NCI-H146 treated with DMSO at 0.1 percent for 48 hours (cell line): ENCODE results near the gene BCL2.
"Not testable (repeated sequence)": the region's sequence is repeated elsewhere in the genome, so short reads cannot be mapped to it uniquely, and the experiment has no call there.

Source experiments
- DNase-seq: peaks from one replicate; lab custom pipeline; 2025; ENCODE audit not compliant: unreplicated experiment; lab: John Stamatoyannopoulos, UW

BCL2 gene

GRCh38 chr18:63319383-63320122, at the start of gene BCL2:
BCL2 (minus strand) TSS chr18:63319769.
- peak; percentile 61 for DNase-seq

DNA sequence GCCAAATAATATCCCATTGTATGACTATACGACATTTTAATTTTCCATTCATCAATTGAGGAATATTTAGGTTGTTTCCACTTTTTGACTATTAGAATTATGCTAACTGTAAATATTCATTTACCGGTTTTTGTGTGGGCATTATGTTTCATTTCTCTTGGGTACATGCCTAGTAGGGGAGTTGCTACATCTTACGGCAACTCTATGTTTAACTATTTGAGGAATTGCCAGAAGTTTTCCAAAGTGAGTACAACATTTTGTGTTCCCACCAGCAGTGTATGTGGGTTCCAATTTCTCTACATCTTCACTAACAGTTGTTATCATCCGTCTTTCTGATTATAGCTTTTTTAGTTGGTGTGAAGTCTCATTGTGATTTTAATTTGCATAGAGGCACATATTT, 49.0 kb upstream of the BCL2 start:
- DNase-seq, result no peak

DNA sequence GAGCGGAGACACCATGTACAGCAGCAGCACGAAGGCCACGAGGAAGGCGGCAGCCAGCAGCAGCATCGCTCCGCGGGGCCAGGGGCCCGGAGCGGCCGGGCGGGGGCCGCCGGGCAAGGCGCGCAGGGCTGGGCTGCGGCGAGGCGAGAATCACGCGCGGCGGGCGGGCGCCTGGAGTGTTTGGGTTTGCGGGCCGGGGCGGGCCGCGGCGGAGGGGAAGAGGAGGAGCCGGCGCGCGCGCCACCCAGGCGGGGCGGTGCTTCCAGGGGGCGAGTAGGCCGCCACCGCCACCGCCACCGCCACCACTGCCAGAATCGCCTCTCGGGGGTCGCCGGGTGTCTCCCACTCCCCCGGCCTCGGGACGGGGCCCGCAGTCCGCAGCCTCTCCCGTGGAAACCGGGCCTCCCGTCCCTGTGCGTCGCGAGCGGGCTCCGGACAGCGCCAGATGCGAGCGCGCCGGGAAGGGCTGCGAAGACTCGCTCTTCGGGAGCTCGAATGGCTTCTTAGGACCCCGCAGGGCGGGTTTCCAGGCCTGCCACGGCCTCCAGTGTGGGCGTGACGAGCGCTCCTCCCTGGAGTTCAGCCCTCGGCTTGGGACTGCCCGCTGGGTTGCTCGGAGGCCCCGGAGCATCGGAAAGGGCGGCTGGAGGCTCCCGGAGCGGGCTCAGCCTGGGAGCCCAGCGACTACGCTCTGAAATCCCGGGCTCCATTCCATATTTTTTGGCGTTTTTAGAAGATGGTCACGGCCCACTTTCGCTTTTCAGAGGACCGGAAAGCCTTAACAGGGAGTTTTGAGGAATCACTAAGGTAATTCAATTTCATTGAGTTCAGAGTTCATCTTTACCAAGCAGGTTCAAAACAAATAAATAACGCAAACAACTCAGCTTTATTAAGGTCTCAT, 47.7 kb upstream of the BCL2 start, which contains the start of gene KDSR:
KDSR (minus strand) TSS at position 154 of the 901 bp plus-strand sequence; CDS start at position 66, 88 bp downstream.
- peak; percentile 99 for DNase-seq

GRCh38 chr18:63366213-63367052, 46.9 kb upstream of the BCL2 start:
- DNase-seq, result peak; percentile 49

GRCh38 chr18:63365876-63366212, 46.3 kb upstream of the BCL2 start:
- DNase-seq, result no peak

GRCh38 chr18:63363951-63364350, 44.4 kb upstream of the BCL2 start:
- no peak for DNase-seq

- not testable (repeated sequence) for DNase-seq
Observed at GRCh38 chr18:63363420-63363819, 43.9 kb upstream of the BCL2 start.

DNA sequence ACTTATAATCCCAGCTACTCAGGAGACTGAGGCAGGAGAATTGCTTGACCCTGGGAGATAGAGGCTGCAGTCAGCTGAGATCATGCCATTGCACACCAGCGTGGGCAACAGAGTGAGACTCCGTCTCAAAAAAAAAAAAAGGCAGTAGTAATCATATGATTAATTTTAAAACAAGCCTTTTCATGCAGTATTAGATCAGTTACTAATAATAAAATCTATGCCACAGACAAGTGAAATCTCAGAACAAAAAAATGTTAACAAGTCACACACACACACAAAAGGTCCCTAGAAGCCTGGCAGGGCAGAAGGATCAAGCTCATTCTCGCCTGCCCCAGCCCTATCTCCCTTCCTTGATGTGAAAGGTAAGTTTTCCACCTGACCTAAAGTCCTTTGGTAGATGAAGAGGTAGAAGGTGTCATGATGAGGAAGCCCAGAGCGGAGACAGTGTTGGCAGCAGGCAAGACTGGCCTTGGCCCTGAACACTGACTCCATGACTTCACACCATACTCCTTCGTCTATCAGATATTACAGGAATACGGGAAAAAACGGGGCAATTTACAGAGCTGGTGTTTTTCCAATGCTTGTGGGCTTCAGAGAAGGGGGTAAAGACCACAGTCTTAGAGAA, 36.8 kb upstream of the BCL2 start:
- no peak for DNase-seq

DNA sequence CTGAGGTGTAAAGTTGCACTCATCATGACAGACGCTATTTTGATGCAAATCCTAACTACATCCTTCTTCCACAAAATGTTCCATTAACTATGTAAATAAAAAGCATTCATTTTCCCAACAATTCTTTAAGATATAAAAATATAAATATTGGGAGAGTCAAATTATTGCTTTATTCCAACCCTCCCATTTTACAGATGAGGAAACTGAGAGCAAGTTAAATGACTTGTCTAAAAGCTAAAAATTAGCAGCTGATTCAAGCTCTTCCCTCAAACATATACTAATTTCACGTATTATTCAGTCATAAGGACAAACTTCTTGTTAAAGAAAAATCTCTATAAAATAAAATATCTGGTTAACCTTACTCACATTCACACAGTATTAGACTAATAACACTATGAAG, 30.7 kb upstream of the BCL2 start:
- no peak for DNase-seq

- DNase-seq, result no peak
Observed at GRCh38 chr18:63348508-63349136, 29.1 kb upstream of the BCL2 start.

DNA sequence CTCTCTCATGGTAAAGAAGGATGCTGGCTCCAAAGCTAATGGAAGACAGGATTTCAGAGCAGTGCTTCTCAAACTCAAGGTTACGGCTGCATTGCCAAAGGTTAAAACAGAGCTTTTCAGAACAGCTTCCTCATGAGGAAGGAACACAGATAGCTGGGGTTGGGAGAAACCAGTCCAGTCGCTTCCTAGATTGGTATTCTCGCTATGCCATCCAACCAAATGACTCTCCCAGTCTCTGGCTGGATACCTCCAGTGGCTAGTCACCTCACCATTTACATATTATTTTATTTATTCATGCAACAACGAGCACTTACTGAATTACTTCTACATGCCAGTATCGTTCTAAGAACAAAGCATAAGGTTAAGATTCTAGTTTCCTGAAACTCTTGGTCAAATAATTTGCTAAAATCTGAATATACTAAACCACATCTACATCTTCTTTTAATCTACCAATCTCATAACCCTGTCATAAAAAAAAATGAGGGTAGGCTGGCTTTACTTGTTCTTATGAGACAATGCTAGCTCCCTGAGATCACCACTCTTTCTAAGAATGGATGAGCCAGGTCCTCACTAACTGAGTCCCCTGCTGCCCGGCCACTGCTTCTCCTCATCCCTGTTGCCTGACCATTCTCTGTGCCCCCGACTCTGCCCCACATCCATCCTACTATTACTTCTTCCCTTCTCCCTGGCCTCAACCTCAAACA, 27.1 kb upstream of the BCL2 start:
- no peak for DNase-seq

GRCh38 chr18:63346031-63346430, 26.5 kb upstream of the BCL2 start:
- DNase-seq, result no peak

- no peak for DNase-seq
Observed at GRCh38 chr18:63344918-63345317, 25.3 kb upstream of the BCL2 start.

GRCh38 chr18:63344263-63344662, 24.7 kb upstream of the BCL2 start:
- DNase-seq, result no peak

- no peak for DNase-seq
Observed at GRCh38 chr18:63342206-63342605, 22.6 kb upstream of the BCL2 start.

DNA sequence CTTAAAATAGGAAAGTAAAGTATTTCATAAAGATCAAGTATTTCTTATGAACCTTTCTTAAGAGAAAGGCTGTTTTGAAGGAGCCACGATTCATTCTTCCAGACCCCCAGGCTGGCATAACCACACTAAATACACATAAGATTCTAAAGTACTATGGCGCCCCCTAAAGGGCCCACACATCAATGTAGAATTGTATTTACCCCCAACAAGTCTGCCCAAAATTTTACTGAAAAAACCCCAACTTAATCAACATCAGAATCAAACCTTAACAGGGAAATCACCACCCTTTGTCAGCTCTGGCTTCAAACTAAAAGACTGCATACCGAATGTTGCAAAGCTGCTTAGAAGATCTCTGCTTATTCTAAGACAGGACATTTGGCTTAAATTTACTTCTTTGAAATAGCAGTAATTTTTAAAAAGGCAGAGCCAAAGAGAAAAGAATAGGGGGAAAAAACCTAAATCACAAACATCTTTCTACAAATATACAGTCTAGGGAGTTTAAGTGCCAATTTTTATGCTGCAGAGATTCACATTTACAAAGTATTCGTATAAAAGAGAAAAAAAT, 20.4 kb upstream of the BCL2 start:
- no peak for DNase-seq

GRCh38 chr18:63336366-63337099, 17.0 kb upstream of the BCL2 start:
- DNase-seq, result no peak

DNA sequence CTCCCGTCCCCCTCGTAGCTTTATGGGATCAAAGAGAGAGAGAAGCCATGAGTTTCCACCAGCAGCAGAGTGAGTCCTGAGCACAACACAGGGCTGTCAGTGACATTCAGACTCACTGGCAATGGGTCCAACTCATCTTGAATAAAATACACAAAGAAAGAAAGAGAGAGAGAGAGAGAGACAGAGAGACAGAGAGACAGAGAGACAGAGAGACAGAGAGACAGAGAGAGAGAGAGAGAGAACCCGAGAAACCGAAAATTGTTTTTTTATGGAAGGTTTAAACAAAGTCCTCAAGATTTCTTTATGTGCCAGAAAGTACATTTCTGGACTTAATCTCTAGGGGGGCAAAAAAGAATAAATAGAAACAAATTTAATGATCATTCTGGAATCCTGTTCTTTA, 11.5 kb upstream of the BCL2 start:
- DNase-seq, result no peak
